Endothelial cell of umbilical vein (primary cell): ENCODE results near the gene RD3L. TPM values are rescaled to one million over a fixed set of nuclear protein-coding genes. Genes with fewer than 3 reads are reported as not detected.

Experiments
- BruUV-seq: library from RNA; stranded (reverse); fragments of 400-500 nt; replicated peaks from 2 replicates; lab custom pipeline; 2021; lab: Mats Ljungman, UMichigan
- CTCF ChIA-PET: fragments of 300-600, 350-600 bp; sonication (Branson Sonifier 250); formaldehyde crosslinking; loops from one replicate; lab custom pipeline; 2021; ENCODE audit warnings: antibody characterized with exemption, inconsistent platforms; lab: Charles Lee
- POLR2A ChIA-PET: fragments of 300-600, 350-600 bp; sonication (Branson Sonifier 250); formaldehyde crosslinking; loops from one replicate; lab custom pipeline; 2021; ENCODE audit warnings: antibody characterized with exemption, inconsistent platforms; lab: Charles Lee
- DNase-seq: peaks from one replicate; pipeline ENCODE4 v3.0.0-alpha.2; 2011; ENCODE audit warnings: low read depth, low spot score
- FAIRE-seq: peaks from 2 replicates; lab custom pipeline; 2011; peaks lifted over from hg19 to GRCh38; lab: Jason Lieb, UNC
- H2AFZ ChIP-seq: 2 replicates; pipeline ENCODE4 v1.6.0; 2012; ENCODE audit warnings: low read depth, low read length, control low read depth, inconsistent platforms
- H3K27ac ChIP-seq: 2 replicates; pipeline ENCODE4 v1.5.1; 2011; ENCODE audit warnings: low read depth, mild to moderate bottlenecking, control low read depth, low read length, moderate library complexity; ENCODE audit not compliant: insufficient read depth
- H3K27me3 ChIP-seq, 2 experiments: 2 replicates each; pipeline versions ENCODE4 v1.6.0 to v1.6.1; 2011; ENCODE audit warnings: low read length in 2 of 2, mixed read lengths in 1 of 2; ENCODE audit not compliant: control insufficient read depth in 2 of 2, insufficient read depth in 2 of 2
- H3K36me3 ChIP-seq, 2 experiments: 2 replicates in 1 of 2; 3 replicates in 1 of 2; pipeline ENCODE4 v1.5.1; 2011; ENCODE audit warnings: low read length in 2 of 2, mild to moderate bottlenecking in 1 of 2, moderate library complexity in 1 of 2; ENCODE audit not compliant: control insufficient read depth in 2 of 2, insufficient read depth in 2 of 2; ENCODE audit errors: extremely low read depth in 1 of 2
- H3K4me1 ChIP-seq: 3 replicates; pipeline ENCODE4 v1.5.1; 2011; ENCODE audit warnings: mild to moderate bottlenecking, low read length; ENCODE audit not compliant: control insufficient read depth, insufficient read depth; ENCODE audit errors: extremely low read depth
- H3K4me2 ChIP-seq: 2 replicates; pipeline ENCODE4 v1.6.1; 2011; ENCODE audit warnings: low read length, control low read depth, mixed read lengths; ENCODE audit not compliant: insufficient read depth
- H3K4me3 ChIP-seq, 3 experiments: fragments of 200-600 bp in 1 of 3; sonication (generic), shearing (Covaris generic) in 1 of 3; replicated peaks in 1 of 3; 2 replicates each; pipeline ENCODE4 v1.5.1; 2011 to 2016; ENCODE audit warnings: control low read depth in 3 of 3, low read length in 3 of 3, mild to moderate bottlenecking in 2 of 3, inconsistent platforms in 1 of 3, low read depth in 1 of 3, moderate library complexity in 1 of 3; ENCODE audit not compliant: insufficient read depth in 1 of 3
- H3K79me2 ChIP-seq: 2 replicates; pipeline ENCODE4 v1.6.0; 2012; ENCODE audit warnings: low read length, inconsistent platforms; ENCODE audit not compliant: control insufficient read depth, insufficient read depth
- H3K9ac ChIP-seq: replicated peaks from 2 replicates; pipeline ENCODE3; 2011; ENCODE audit warnings: low read length, control low read depth; ENCODE audit not compliant: insufficient read depth; ENCODE audit errors: extremely low read depth
- H3K9me1 ChIP-seq: replicated peaks from 3 replicates; pipeline ENCODE4 v1.6.0; 2011; ENCODE audit warnings: mild to moderate bottlenecking, low read length; ENCODE audit not compliant: control insufficient read depth, insufficient read depth; ENCODE audit errors: extremely low read depth
- H3K9me3 ChIP-seq: replicated peaks from 2 replicates; pipeline ENCODE4 v1.5.1; 2012; ENCODE audit warnings: low read length, inconsistent platforms; ENCODE audit not compliant: control insufficient read depth, insufficient read depth
- H4K20me1 ChIP-seq: replicated peaks from 2 replicates; pipeline ENCODE3; 2011; ENCODE audit warnings: mild to moderate bottlenecking, low read length; ENCODE audit not compliant: control insufficient read depth, insufficient read depth; ENCODE audit errors: extremely low read depth
- GATA2 ChIP-seq: IDR thresholded peaks from 2 replicates; pipeline ENCODE4 v1.7.0; 2011; ENCODE audit warnings: low read depth, mild to moderate bottlenecking, moderate library complexity, mixed read lengths, low read length; ENCODE audit not compliant: insufficient read length, insufficient read depth
- JUN ChIP-seq: IDR thresholded peaks from 2 replicates; pipeline ENCODE4 v1.6.1; 2011; ENCODE audit warnings: borderline replicate concordance, low read depth; ENCODE audit not compliant: insufficient read length, insufficient read depth
- POLR2A ChIP-seq: IDR thresholded peaks from 2 replicates; pipeline ENCODE4 v1.6.1; 2012; ENCODE audit warnings: low read depth, mild to moderate bottlenecking, control low read depth, low read length
- POLR2AphosphoS5 ChIP-seq: IDR thresholded peaks from 2 replicates; pipeline ENCODE4 v1.6.1; 2012; ENCODE audit warnings: low read depth, mild to moderate bottlenecking, control low read depth, low read length, moderate library complexity; ENCODE audit not compliant: insufficient read depth
- dilution Hi-C: fragments of 300-500 bp; cut with MboI; formaldehyde crosslinking; loops from one replicate; pipeline ENCODE4 v1.15.0; 2019; ENCODE audit warnings: low sequenced_read_pairs; ENCODE audit not compliant: extremely low pct_ligation_motif_present
- intact Hi-C: fragments of 100-400 bp; cut with micrococcal nuclease; formaldehyde crosslinking; loops from one replicate; pipeline ENCODE4 v1.10.0; 2022
- polyA plus RNA-seq, 4 experiments: library from polyadenylated mRNA; depleted of rRNA in 3 of 4; stranded (reverse) in 3 of 4; unstranded in 1 of 4; fragments of >200 nt; gene quantifications; 2 replicates each; pipeline versions ENCODE4 v1.2.1 to v1.2.3, GENCODE V29; 2011 to 2012; ENCODE audit warnings: missing spikeins in 1 of 4
- total RNA-seq: library from RNA; stranded (reverse); gene quantifications from 2 replicates; pipeline ENCODE4 v1.2.3, GENCODE V29; 2021

The RD3L gene
- total and polyA plus RNA-seq, 2 donors (not counting 3 experiments of a cell fraction or from before 2014, with no cell fraction given): not detected

GRCh38 chr14:103927566-103927965 lies 14.8 kb downstream of the RD3L start:
- no peak for FAIRE-seq
- Histone ChIP-seq H3K36me3 (no peaks in the 10 kb centered on the region), H3K9ac (no peak overlapping the region), H2AFZ (no peak overlapping the region), H3K4me3 (no peak overlapping the region), H3K79me2 (no peaks in the 10 kb centered on the region), H3K9me1 (no peaks in the 10 kb centered on the region), H4K20me1 (no peaks in the 10 kb centered on the region), H3K27me3 (peaks cover 1 to 10% of the 10 kb centered on the region in 2 experiments), H3K9me3 (no peaks in the 10 kb centered on the region), H3K27ac (no peak overlapping the region), H3K4me2 (no peak overlapping the region), H3K4me1 (no peaks in the 10 kb centered on the region)
- POLR2A ChIA-PET: no interaction called here
- intact Hi-C loops (no loop called here), dilution Hi-C loops (no loop called here)
- no peak for DNase-seq
- no TSS peak for BruUV-seq
- TF ChIP-seq POLR2A: no peak
- CTCF ChIA-PET: no interaction called here

- Histone ChIP-seq H3K36me3 (no peaks in the 10 kb centered on the region), H3K27ac (no peak overlapping the region), H3K9me3 (no peaks in the 10 kb centered on the region), H3K79me2 (peaks cover 9% of the 10 kb centered on the region), H4K20me1 (no peaks in the 10 kb centered on the region), H3K4me3 (no peak overlapping the region), H3K4me1 (peaks cover 2% of the 10 kb centered on the region), H3K27me3 (peaks cover 0 to 10% of the 10 kb centered on the region in 2 experiments), H3K9ac (no peak overlapping the region), H3K4me2 (no peak overlapping the region), H3K9me1 (no peaks in the 10 kb centered on the region), H2AFZ (no peak overlapping the region)
- CTCF ChIA-PET: interaction anchor here (3.7 kb wide), 1 partner anchor 25 kb away, joined by 11 read pairs; no protein-coding TSS in a partner anchor
- intact Hi-C loops: no loop called here
- FAIRE-seq (no peak), DNase-seq (no peak)
- dilution Hi-C loops: no loop called here
- POLR2A ChIA-PET: no interaction called here
- no TSS peak for BruUV-seq
- TF ChIP-seq POLR2A (no peak), GATA2 (no peak), JUN (no peak), POLR2AphosphoS5 (no peak)
These were observed 17.0 kb downstream of the RD3L start for GRCh38 chr14:103925316-103925715.
